Neutrophil (primary cell): ENCODE data around the gene SNRNP27.
"Not testable (repeated sequence)": the region's sequence is repeated elsewhere in the genome, so short reads cannot be mapped to it uniquely, and the experiment has no call there.

ENCODE experiments used
- H3K27ac ChIP-seq: fragments of 200-600 bp; sonication (generic); 2 replicates; pipeline ENCODE4 v1.5.1; 2016; ENCODE audit warnings: mild to moderate bottlenecking, moderate library complexity
- H3K27me3 ChIP-seq: fragments of 200-600 bp; sonication (generic); 2 replicates; pipeline ENCODE4 v1.6.0; 2016; ENCODE audit warnings: mild to moderate bottlenecking
- H3K36me3 ChIP-seq: fragments of 200-600 bp; sonication (generic); 2 replicates; pipeline ENCODE4 v1.5.1; 2017
- H3K4me1 ChIP-seq, 2 experiments: fragments of 200-600 bp in 1 of 2; sonication (generic) in 1 of 2; 1 replicate in 1 of 2; 2 replicates in 1 of 2; pipeline versions ENCODE4 v1.5.1 to v1.6.1; 2013 to 2016; ENCODE audit warnings: low read depth in 1 of 2, low read length in 1 of 2, mild to moderate bottlenecking in 1 of 2, moderate library complexity in 1 of 2; ENCODE audit not compliant: control insufficient read depth in 1 of 2, insufficient read depth in 1 of 2
- H3K4me3 ChIP-seq, 2 experiments: fragments of 200-600 bp in 1 of 2; sonication (generic) in 1 of 2; 1 replicate in 1 of 2; 2 replicates in 1 of 2; pipeline ENCODE4 v1.5.1; 2013 to 2016; ENCODE audit warnings: low read depth in 1 of 2, low read length in 1 of 2, mild to moderate bottlenecking in 1 of 2, moderate library complexity in 1 of 2
- H3K9me3 ChIP-seq: fragments of 200-600 bp; sonication (generic); 2 replicates; pipeline ENCODE4 v1.5.1; 2016
- CTCF ChIP-seq: fragments of 200-600 bp; sonication (generic); IDR thresholded peaks from 2 replicates; pipeline ENCODE4 v1.5.1; 2016; ENCODE audit warnings: antibody characterized with exemption

SNRNP27 gene

GRCh38 chr2:69948963-69949645 lies 55.3 kb downstream of the SNRNP27 start:
- Histone ChIP-seq H3K27me3 (no peaks in the 10 kb centered on the region), H3K36me3 (peaks cover 8% of the 10 kb centered on the region), H3K4me3 (peak overlapping the region; percentile 20 to 45), H3K27ac (peak overlapping the region; percentile 99), H3K9me3 (no peaks in the 10 kb centered on the region), H3K4me1 (peaks cover 91 to 97% of the 10 kb centered on the region in 2 experiments)
- TF ChIP-seq CTCF, result no peak

- Histone ChIP-seq H3K4me3 (no peak overlapping the region), H3K4me1 (peaks cover 91 to 97% of the 10 kb centered on the region in 2 experiments), H3K27ac (peak overlapping the region; percentile 99), H3K36me3 (no peaks in the 10 kb centered on the region), H3K27me3 (no peaks in the 10 kb centered on the region), H3K9me3 (no peaks in the 10 kb centered on the region)
- no peak for TF ChIP-seq CTCF
Measured at GRCh38 chr2:69950241-69950640, 56.5 kb downstream of the SNRNP27 start.

- not testable (repeated sequence) for H3K9me3 ChIP-seq, H3K36me3 ChIP-seq, H3K4me3 ChIP-seq, H3K27me3 ChIP-seq
- Histone ChIP-seq H3K27ac (peak overlapping the region; percentile 99), H3K4me1 (peaks cover 91 to 97% of the 10 kb centered on the region in 2 experiments)
Measured at GRCh38 chr2:69950671-69951070, 56.9 kb downstream of the SNRNP27 start.

- Histone ChIP-seq H3K4me1 (peaks cover 91 to 97% of the 10 kb centered on the region in 2 experiments), H3K27ac (peak overlapping the region; percentile 95), H3K4me3 (peak overlapping the region; percentile 2 to 38), H3K9me3 (no peaks in the 10 kb centered on the region), H3K36me3 (no peaks in the 10 kb centered on the region), H3K27me3 (no peaks in the 10 kb centered on the region)
- peak; percentile 6 for TF ChIP-seq CTCF
Measured at GRCh38 chr2:69952336-69953115, 58.8 kb downstream of the SNRNP27 start.

- Histone ChIP-seq H3K36me3 (no peaks in the 10 kb centered on the region), H3K4me3 (no peak overlapping the region), H3K9me3 (no peaks in the 10 kb centered on the region), H3K4me1 (peaks cover 83 to 91% of the 10 kb centered on the region in 2 experiments), H3K27ac (peak overlapping the region; percentile 95), H3K27me3 (no peaks in the 10 kb centered on the region)
- no peak for TF ChIP-seq CTCF
Measured at GRCh38 chr2:69954084-69954483, 60.3 kb downstream of the SNRNP27 start.
